ENCODE measurements around the gene USP9X.
A peak's percentile ranks its signal among the peaks of the same experiment; 100 is the strongest.
"Not testable (repeated sequence)": the region's sequence is repeated elsewhere in the genome, so short reads cannot be mapped to it uniquely, and the experiment has no call there.

The USP9X gene

GRCh38 chrX:41198410-41198809 lies 113.2 kb downstream of the USP9X start:
- DNase-seq (ENCODE audit: low spot score): no peak

- no peak for DNase-seq (ENCODE audit: low spot score)
These were observed 115.5 kb downstream of the USP9X start for GRCh38 chrX:41200785-41201184.

- DNase-seq (ENCODE audit: low spot score): no peak
These were observed 124.6 kb downstream of the USP9X start for GRCh38 chrX:41209853-41210252.

- DNase-seq (ENCODE audit: low spot score): no peak
These were observed 139.4 kb downstream of the USP9X start for GRCh38 chrX:41224605-41225004.

- no peak for DNase-seq (ENCODE audit: low spot score)
These were observed 148.7 kb downstream of the USP9X start for GRCh38 chrX:41233988-41234387.

GRCh38 chrX:41234471-41234870 lies 149.2 kb downstream of the USP9X start:
- DNase-seq (ENCODE audit: low spot score): not testable (repeated sequence)

- no peak for DNase-seq (ENCODE audit: low spot score)
These were observed 149.7 kb downstream of the USP9X start for GRCh38 chrX:41234962-41235361.

GRCh38 chrX:41236629-41237028 lies 151.4 kb downstream of the USP9X start:
- no peak for DNase-seq (ENCODE audit: low spot score)

- DNase-seq (ENCODE audit: low spot score): no peak
These were observed 155.3 kb downstream of the USP9X start for GRCh38 chrX:41240509-41240908.

GRCh38 chrX:41241962-41242361 lies 156.7 kb downstream of the USP9X start:
- no peak for DNase-seq (ENCODE audit: low spot score)

- no peak for DNase-seq (ENCODE audit: low spot score)
These were observed 160.4 kb downstream of the USP9X start for GRCh38 chrX:41245641-41246040.

- no peak for DNase-seq (ENCODE audit: low spot score)
These were observed 165.6 kb downstream of the USP9X start for GRCh38 chrX:41250867-41251266.

GRCh38 chrX:41257801-41258200 lies 172.6 kb downstream of the USP9X start:
- no peak for DNase-seq (ENCODE audit: low spot score)

- no peak for DNase-seq (ENCODE audit: low spot score)
These were observed 173.0 kb downstream of the USP9X start for GRCh38 chrX:41258226-41258625.

GRCh38 chrX:41258871-41259270 lies 173.6 kb downstream of the USP9X start:
- no peak for DNase-seq (ENCODE audit: low spot score)

GRCh38 chrX:41259516-41259915 lies 174.3 kb downstream of the USP9X start:
- no peak for DNase-seq (ENCODE audit: low spot score)

- peak; percentile 23 for DNase-seq (ENCODE audit: low spot score)
These were observed 180.4 kb downstream of the USP9X start for GRCh38 chrX:41265615-41266014.

GRCh38 chrX:41273638-41274037 lies 188.4 kb downstream of the USP9X start:
- no peak for DNase-seq (ENCODE audit: low spot score)

- peak; percentile 46 for DNase-seq (ENCODE audit: low spot score)
These were observed 190.7 kb downstream of the USP9X start for GRCh38 chrX:41275661-41276609.

- DNase-seq (ENCODE audit: low spot score): no peak
These were observed 191.6 kb downstream of the USP9X start for GRCh38 chrX:41276661-41277506.

GRCh38 chrX:41282307-41282706 lies 197.1 kb downstream of the USP9X start:
- not testable (repeated sequence) for DNase-seq (ENCODE audit: low spot score)

- not testable (repeated sequence) for DNase-seq (ENCODE audit: low spot score)
These were observed 200.7 kb downstream of the USP9X start for GRCh38 chrX:41285928-41286327.
